ENCODE measurements around the gene PLXNA4. TPM values are rescaled to one million over a fixed set of nuclear protein-coding genes. Genes with fewer than 3 reads are reported as not detected.

PLXNA4 gene
- total RNA-seq, 1 experiment from 2014 or later = not detected

- Histone ChIP-seq H3K9me2 (ENCODE audit: insufficient read depth) (no peaks in the 10 kb centered on the region), H3K4me3 (replicated peaks in 1 of 2; ENCODE audit: low read depth in 1 of 2, low read length in 2 of 2) (no peak overlapping the region), H2AFZ (ENCODE audit: low read depth, low read length, poor library complexity, severe bottlenecking) (no peak overlapping the region), H3K9ac (ENCODE audit: low read length) (no peak overlapping the region), H3K27me3 (ENCODE audit: insufficient read depth, low read length) (peaks cover 9% of the 10 kb centered on the region; the same call in 1 of the 2 replicates), H3K36me3 (ENCODE audit: control insufficient read depth in 1 of 2, insufficient read depth in 2 of 2, low read length in 2 of 2) (no peaks in the 10 kb centered on the region), H4K20me1 (ENCODE audit: insufficient read depth) (no peaks in the 10 kb centered on the region), H3K4me2 (ENCODE audit: low read length) (no peak overlapping the region), H3K4me1 (ENCODE audit: control insufficient read depth in 1 of 2, insufficient read depth in 2 of 2, low read length in 2 of 2) (no peaks in the 10 kb centered on the region), H3K27ac (ENCODE audit: low read depth, low read length) (no peak overlapping the region), H3K9me3 (ENCODE audit: control insufficient read depth in 1 of 2, insufficient read depth in 1 of 2, low read depth in 1 of 2, low read length in 2 of 2) (no peaks in the 10 kb centered on the region), H3K79me2 (ENCODE audit: insufficient read depth, low read length) (no peaks in the 10 kb centered on the region)
- no peak for TF ChIP-seq POLR2A (IDR thresholded peaks at IDR 0.05; ENCODE audit: borderline replicate concordance, extremely low read depth, insufficient read depth, insufficient read length)
- TF ChIP-seq ZBTB33 (IDR thresholded peaks at IDR 0.05; ENCODE audit: extremely low read depth, insufficient replicate concordance, low read length) = no peak
- no peak for TF ChIP-seq ZNF274 (IDR thresholded peaks at IDR 0.05; ENCODE audit: low read depth, low read length)
- TF ChIP-seq ELF1 (IDR thresholded peaks at IDR 0.05; ENCODE audit: borderline replicate concordance, low read depth) = no peak
- no peak for TF ChIP-seq RAD21 (IDR thresholded peaks at IDR 0.05; ENCODE audit: low read depth)
- TF ChIP-seq REST (IDR thresholded peaks at IDR 0.05; ENCODE audit: low read depth) = no peak
- no peak for TF ChIP-seq SIN3A (IDR thresholded peaks at IDR 0.05; ENCODE audit: low read depth)
- DNase-seq (ENCODE audit: low read depth, low spot score) (no peak), ATAC-seq (no peak)
- ChIA-PET RAD21 (ENCODE audit: low non-redundant PET in 1 of 2, low total read pairs in 2 of 2, uncharacterized antibody in 2 of 2, unreplicated experiment in 2 of 2) (no interaction called here), POLR2A (no interaction called here), CTCF (no interaction called here)
- BruUV-seq (replicated peaks) = no TSS peak
- intact Hi-C loops (cut with micrococcal nuclease) = no loop called here
Measured at GRCh38 chr7:132102942-132103341, 473.3 kb downstream of the PLXNA4 start.
